ENCODE results near the gene MYBPC2.

GRCh38 chr19:50434525-50434924, 1.8 kb downstream of the MYBPC2 start:
- no peak for TF ChIP-seq CTCF (IDR thresholded peaks at IDR 0.05; ENCODE audit: low read length)
- TF ChIP-seq EZH2 (IDR thresholded peaks at IDR 0.05; ENCODE audit: borderline replicate concordance, low read length), result no peak

All from OCI-LY1 (cell line).